Stimulated activated CD4-positive, alpha-beta T cell treated with anti-CD3 and anti-CD28 coated beads, Interleukin-2, amount 100 ng/mL, for 24 hours (primary cell): Measurements from ENCODE around the gene DNAJB13.

Source experiments
- DNase-seq, 2 donors: peaks; one replicate each; pipeline ENCODE4 v3.0.0-alpha.2; 2020

Gene DNAJB13

DNA sequence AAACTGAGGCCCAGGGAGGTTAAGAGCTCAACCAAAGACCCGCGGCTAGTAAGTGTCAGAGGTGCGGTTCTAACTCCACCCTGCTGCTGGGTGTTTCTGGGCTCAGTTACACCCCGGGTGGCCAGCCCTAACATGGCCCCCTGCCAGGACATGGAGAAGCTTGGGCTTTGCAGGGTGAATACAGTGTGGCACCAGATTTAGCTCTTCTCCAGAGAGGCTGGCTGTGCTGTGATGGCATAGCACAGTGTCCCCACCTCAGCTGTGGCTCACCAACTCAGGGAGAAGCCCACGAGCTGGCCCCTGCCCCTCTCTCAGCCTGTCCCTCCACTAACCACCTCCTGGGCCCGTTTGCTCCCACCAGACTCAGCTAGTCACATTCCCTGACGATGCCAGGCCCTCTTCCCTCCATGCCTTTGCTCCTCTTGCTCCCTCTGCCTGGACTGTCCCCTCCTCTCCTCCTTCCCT, 51.0 kb downstream of the DNAJB13 start:
- DNase-seq: no peak

GRCh38 chr11:74002832-74003231, 52.0 kb downstream of the DNAJB13 start:
- DNase-seq: no peak

- no peak for DNase-seq
Observed at GRCh38 chr11:74004046-74004695, 53.3 kb downstream of the DNAJB13 start.

DNA sequence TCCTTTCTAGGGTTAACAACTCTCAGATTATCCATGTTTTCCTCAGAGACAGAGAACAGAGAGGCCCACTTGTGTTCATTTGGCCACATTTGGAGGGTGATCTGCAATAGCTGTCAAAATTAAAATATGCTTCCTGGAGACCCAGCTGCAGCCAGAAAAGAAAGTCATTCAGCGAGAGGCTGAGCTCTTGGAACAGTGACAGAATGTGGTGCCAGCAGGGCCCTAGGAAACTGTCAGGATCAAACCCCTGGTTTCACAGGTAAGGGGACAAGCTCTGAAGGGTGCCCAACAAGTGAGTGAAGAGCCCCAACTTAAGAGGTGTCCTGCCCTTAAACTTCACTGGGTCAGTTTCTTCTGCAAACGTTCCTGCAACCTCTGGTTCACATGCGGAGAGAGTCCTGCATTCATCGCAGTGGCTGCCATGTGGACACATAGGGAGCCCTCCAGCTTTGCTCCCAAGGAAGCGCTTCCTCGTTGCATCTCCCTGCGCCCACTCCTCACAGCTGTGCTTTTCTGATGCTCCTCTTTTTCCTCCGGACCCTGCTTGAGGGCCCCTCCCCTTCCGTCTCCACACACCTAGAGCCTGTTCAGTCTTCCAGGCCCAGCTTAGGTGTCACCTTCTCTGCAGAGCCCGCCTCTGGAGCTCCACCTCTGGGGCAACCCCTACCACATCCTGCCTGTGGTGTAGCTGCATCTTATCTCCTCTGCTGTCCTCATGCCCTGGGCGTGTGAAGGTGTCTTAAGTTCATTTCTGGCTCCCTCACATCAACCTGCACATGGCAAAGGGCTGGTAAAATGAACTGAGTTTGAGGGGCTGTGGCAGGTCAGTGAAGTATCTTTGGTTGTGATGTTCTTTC, 54.2 kb downstream of the DNAJB13 start:
- peak; percentile 73 to 75 for DNase-seq

- no peak for DNase-seq
Observed at GRCh38 chr11:74005721-74006517, 55.1 kb downstream of the DNAJB13 start.

DNA sequence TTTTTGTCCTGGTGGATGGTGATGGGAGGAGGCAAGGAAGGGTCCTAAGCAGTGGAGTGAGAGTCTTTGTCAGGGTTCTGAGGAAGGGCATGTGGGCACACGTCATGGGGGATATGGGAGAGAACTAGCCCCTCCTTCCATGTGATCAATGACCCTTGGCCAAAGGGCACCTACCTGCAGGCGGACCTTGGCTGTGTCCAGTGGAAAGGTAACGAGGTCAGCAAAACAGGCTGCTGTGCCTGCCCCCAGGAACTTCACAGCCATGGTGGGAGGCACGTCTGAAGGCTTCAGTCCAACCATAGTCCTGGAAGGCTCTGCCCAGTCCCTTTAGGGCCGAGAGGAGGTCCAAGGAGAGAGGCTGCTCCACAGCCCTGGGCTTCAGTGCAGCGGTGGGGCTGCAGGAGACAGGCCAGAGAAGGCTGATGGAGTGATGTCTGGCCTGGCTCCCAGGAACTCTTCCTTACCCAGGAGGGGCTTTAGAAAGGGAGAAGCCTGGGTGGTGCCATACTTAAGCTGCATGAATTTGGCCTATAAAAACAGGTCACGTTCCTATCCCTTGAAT, 56.0 kb downstream of the DNAJB13 start:
- no peak for DNase-seq

- DNase-seq: no peak
Observed at GRCh38 chr11:74007691-74008372, 57.0 kb downstream of the DNAJB13 start.

GRCh38 chr11:74008373-74009229, 57.8 kb downstream of the DNAJB13 start, which contains the start of gene UCP3:
UCP3 (minus strand) TSS chr11:74009085; CDS start chr11:74007042, 2,043 bp downstream.
- DNase-seq: no peak

DNA sequence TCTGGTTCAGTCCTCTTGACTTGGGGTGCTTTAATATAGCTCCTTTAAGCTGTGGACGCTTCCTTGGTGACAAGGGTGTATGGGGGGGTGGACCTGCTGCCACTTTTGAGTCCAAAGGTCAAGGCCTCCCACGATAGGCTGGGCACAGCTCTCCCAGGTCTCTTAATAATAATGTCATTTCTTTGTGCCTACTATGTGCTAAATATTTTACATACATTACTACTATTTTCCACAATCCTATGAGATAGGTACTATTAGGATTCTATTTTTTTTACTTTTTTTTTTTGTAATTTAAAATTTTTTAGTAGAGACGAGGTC, 58.4 kb downstream of the DNAJB13 start:
- no peak for DNase-seq

- DNase-seq: peak in 1 of 2 donors; percentile 29
Observed at GRCh38 chr11:74009675-74010305, 59.0 kb downstream of the DNAJB13 start.

- DNase-seq: no peak
Observed at GRCh38 chr11:74010306-74011300, 59.8 kb downstream of the DNAJB13 start.

DNA sequence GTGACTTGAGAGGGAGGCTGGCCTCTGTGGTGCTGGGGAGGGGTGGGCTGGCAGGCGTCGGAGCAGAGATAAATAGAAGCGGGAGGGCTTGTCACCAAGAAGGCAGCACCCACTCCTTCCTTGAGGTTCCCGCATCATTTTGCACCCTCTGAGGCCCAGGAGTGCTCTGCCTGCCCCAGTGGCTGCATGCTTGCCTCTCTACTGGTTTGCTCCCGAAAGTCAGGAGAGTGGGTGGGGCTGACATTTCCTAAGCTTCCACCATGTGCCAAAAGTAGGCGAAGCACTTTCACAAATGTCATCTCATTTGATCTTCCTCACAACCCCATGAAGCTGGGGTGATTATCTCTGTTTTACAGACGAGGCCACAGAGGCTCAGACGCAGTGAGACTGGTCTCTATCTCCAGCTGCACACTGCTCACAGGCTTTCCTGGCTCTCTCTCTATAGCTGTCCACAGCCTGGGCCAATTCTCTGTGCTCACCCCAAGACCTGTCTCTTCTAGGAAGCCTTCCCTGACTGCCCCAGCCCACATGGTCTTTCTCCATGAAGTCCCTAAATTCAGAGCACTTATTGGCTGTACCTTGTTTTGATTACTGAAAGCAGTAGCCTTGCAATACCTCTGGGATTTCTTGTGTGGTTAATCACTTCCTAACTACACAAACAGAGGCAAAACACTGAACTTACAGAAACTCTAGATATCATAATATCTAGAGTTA, 60.7 kb downstream of the DNAJB13 start:
- DNase-seq: peak; percentile 57

DNA sequence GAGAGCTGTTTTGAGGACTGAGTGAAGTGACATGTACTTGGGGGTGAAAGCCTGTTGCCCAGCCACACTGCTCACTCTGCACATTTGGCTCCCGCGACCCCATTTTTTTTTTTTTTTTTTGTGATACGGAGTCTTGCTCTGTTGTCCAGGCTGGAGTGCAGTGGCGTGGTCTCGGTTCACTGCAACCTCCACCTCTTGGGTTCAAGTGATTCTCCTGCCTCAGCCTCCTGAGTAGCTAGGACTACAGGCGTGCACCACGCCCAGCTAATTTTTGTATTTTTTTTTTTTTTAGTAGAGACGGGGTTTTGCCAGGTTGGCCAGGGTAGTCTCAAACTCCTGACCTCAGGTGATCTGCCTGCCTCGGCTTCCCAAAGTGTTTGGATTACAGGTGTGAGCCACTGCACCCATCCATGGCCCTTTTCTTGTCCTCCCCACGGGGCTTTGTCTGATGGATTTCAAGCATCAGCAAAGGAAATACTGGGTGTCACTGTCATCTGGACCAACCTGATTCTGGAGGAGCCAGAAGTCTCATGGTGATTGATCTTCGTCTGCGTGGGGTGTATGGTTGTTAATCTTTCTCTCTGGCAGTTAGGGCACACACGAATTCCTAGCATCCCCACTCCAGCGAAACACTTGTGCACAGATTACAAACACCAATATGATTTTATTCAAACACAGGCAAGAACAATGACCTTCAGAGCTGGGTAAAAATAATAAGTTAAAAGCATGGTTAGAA, 61.4 kb downstream of the DNAJB13 start:
- DNase-seq: no peak

- DNase-seq: no peak
Observed at GRCh38 chr11:74013141-74013540, 62.3 kb downstream of the DNAJB13 start.

- DNase-seq: no peak
Observed at GRCh38 chr11:74014880-74015279, 64.1 kb downstream of the DNAJB13 start.

- no peak for DNase-seq
Observed at GRCh38 chr11:74015919-74016684, 65.3 kb downstream of the DNAJB13 start.

- no peak for DNase-seq
Observed at GRCh38 chr11:74017631-74018030, 66.8 kb downstream of the DNAJB13 start.
